Measurements from ENCODE around the gene TMEM134. TPM values are rescaled to one million over a fixed set of nuclear protein-coding genes. Genes with fewer than 3 reads are reported as not detected.

TMEM134 gene
- polyA plus RNA-seq, 10 donors: 38.7 to 57.6 (median 46.3) TPM

- DNase-seq: peak; percentile 47 to 78 (median 66)
Measured at GRCh38 chr11:67464411-67465188, 4.5 kb downstream of the TMEM134 start.

GRCh38 chr11:67463680-67464410 is 5.2 kb downstream of the TMEM134 start:
- DNase-seq: no peak

- DNase-seq: no peak
Measured at GRCh38 chr11:67463186-67463585, 5.9 kb downstream of the TMEM134 start.

GRCh38 chr11:67458266-67458665 is 10.8 kb downstream of the TMEM134 start:
- no peak for DNase-seq

GRCh38 chr11:67457453-67457852 is 11.6 kb downstream of the TMEM134 start:
- DNase-seq: no peak

- no peak for DNase-seq
Measured at GRCh38 chr11:67456068-67456705, 12.9 kb downstream of the TMEM134 start.

- no peak for DNase-seq
Measured at GRCh38 chr11:67455054-67455453, 14.0 kb downstream of the TMEM134 start, which contains the start of gene CABP4. Gene CABP4 (plus strand): TSS chr11:67455354. CDS start chr11:67455424, 70 bp downstream.

GRCh38 chr11:67453816-67454732 is 15.0 kb downstream of the TMEM134 start:
- DNase-seq: no peak

GRCh38 chr11:67452141-67452952 is 16.7 kb downstream of the TMEM134 start, which contains the start of gene GPR152:
Gene GPR152 (minus strand): TSS chr11:67452729. CDS start chr11:67452724, 5 bp downstream.
- peak in 1 of 3 donors; percentile 19 for DNase-seq

GRCh38 chr11:67451658-67451976 is 17.4 kb downstream of the TMEM134 start:
- DNase-seq: no peak

GRCh38 chr11:67450796-67451657 is 18.0 kb downstream of the TMEM134 start:
- no peak for DNase-seq

- DNase-seq: no peak
Measured at GRCh38 chr11:67449116-67449844, 19.8 kb downstream of the TMEM134 start.

- DNase-seq: no peak
Measured at GRCh38 chr11:67448220-67448609, 20.8 kb downstream of the TMEM134 start.

- no peak for DNase-seq
Measured at GRCh38 chr11:67445515-67445914, 23.5 kb downstream of the TMEM134 start.

- DNase-seq: peak in 1 of 3 donors; percentile 37
Measured at GRCh38 chr11:67442504-67443404, 26.3 kb downstream of the TMEM134 start.

GRCh38 chr11:67441731-67442351 is 27.2 kb downstream of the TMEM134 start:
- no peak for DNase-seq

- DNase-seq: no peak
Measured at GRCh38 chr11:67441098-67441563, 27.9 kb downstream of the TMEM134 start.

All from muscle of back (tissue), 11 donors.